ENCODE results near the gene TBXA2R.
"Not testable (repeated sequence)": the region's sequence is repeated elsewhere in the genome, so short reads cannot be mapped to it uniquely, and the experiment has no call there.

Gene TBXA2R

DNA sequence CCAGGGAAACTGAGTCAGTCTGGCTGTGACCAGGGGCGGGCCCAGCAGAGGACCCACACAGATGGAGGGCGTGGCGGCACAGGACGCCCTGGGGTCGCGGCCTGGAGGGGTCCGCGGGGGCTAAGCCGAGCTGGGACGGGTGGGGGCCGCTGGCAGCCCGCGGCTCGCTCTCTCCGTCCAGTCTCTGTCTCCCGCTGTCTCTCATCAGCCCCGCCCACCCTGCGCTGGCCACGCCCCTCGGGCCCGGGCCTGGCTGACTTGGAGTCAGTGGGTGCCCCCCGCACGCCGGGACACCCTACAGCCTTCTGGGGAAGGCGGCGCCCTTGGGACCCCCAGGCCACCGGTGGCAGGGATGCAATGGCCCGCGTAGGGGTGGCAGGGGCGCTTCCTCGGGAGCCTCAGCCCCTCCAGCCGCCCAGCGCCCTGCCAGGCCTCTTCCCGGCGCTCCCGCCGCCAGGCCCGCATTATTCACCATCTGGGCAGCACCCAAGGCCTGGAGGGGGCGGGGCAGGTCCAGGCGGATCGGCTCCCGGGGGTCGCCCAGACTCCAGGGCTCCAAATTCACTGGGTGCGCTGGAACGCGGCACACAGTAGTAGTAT, at the start of gene TBXA2R:
TBXA2R (minus strand) TSS at position 186 of the 600 bp plus-strand sequence. CDS start 6,241 bp downstream, outside the sequence.
- no peak for DNase-seq

DNA sequence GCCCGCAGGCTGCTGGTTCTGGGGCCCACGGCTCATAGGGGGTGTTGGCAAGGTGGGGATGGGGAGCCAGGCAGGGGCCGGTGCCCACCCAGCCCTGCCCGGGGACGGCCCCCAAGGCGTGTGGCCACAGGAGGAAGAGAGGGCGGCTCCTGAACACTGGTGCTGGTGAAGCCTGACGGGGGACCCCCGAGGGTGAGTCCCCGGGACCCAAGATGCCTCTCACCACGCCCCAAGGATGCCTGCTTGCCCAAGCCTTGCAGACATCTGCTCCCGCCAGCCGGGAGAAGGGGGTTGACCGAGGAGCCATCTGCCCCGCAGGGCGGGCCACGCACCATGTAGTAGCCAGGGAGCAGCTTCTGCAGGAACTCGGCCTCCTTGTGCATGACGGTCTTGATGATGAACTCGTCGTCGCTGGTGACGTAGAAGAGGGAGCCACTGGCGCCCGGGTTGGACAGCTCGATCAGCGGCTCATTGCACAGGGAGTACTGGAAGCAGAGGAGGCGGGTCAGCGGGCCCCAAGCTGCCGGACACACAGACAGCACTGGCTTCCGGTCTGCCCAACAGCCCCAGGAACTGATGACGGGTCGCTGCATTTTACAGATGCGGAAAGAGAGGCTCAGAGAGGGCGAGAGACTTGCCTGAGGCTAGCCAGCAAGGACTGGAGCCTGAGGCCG, 49.5 kb upstream of the TBXA2R start:
- no peak for DNase-seq

DNA sequence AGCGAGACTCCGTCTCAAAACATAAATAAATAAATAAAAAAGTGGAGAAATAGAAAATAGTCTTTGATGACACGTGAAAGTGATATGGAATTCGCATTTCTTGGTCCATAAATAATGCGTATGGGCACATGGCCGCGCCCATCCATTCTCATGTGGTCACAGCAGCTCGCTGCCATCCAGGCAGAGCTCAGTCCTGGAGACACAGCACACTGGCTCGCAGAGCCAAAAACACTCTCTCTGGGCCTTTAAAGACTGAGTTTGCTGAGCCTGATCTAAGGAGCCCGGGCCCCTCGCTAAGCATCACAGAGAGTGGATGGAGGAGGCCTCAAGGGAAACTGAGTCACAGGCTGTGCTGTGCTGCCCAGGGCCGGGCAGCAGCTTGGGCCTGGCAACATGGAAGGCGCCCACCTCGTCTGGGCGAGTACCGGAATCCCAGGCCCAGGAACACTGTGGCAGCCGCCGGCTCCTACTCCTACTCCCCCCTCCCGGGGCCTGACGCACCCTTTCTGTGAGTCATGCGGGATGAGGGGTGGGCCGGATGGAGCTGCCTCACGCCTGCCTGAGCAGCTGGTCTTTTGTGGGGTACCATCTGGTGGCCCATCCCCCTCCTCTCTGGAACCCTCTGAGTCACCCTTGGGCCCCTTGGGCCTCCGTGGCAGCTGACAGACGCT, 48.9 kb upstream of the TBXA2R start:
- DNase-seq = no peak

DNA sequence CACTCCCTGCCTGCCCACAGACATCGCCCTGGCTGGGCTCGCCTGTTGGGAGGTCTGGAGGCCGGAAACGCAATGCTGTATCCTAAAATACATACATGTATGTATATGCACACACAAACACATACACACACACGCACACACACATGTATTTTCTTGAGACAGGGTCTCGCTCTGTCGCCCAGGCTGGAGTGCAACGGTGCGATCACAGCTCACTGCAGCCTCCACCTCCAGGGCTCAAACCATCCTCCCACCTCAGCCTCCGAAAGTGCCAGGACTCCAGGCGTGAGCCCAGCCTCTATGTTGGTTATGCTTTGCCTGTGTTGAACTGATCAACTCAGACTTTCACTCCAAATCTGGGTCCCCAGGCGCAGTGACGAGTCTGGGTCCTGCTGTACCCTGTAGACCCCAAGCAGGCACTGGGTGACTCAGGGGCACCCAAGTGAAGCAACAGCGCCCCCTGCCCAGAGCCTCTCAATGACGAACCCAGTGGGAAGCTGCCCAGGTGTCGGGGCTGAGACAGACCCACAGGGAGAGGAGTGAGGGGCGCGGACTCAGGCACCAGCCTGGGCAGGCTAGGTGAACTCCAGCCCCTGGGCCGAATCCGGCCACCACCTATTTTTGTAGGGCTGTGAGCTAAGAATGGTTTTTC, 47.3 kb upstream of the TBXA2R start:
- no peak for DNase-seq

DNA sequence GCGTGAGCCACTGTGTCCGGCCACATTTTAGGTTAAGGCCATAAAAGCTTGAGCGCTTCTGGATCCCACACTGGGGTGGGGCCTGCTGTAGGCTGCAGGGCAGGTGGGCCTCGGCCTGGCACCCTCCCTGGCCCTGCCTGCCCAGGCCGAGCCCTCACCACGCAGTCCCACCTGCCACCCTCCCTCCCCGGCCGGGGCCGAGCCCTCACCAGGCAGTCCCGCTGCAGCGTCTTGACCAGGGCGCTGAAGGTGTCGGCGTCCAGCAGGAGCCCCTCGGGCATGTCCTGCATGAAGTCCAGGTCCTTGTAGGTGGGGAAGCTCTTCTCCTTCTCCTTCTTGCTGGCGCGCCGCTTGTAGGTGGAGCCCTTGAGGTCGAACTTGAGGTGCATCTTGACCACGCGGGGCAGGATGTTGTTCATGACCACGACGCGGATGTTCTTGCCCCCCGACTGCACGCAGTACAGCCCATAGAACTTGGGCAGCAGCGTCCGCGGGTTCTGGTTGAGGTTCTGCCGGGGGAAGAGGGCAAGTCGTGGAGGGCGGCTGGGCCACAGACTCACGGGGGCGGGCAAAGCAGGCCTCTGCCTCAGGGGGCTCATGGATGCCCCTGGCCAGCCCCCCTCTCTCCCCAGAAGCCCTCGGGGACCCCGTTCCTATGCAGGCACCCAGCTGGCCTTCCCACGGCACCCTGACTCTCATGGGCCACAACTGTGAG, 46.6 kb upstream of the TBXA2R start:
- no peak for DNase-seq

DNA sequence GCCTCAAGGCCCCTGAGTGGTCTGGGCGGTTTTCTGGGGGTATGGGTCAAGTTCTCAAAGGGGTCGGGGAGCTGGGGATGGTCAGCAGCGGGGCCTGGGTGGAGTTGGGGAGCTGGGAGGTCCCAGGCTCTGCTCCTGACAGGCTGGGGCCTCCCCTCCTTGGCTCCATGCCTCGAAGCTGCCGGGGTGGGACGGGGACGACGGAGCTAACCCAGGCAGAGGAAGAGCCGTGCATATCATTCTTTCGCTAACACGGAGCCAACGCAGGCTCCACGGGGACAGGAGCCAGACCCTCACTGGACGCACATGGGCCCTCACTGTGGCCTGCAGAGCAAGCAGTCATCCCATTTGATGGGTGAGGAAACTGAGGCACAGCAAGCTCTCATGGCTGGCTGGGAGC, 45.7 kb upstream of the TBXA2R start:
- no peak for DNase-seq

DNA sequence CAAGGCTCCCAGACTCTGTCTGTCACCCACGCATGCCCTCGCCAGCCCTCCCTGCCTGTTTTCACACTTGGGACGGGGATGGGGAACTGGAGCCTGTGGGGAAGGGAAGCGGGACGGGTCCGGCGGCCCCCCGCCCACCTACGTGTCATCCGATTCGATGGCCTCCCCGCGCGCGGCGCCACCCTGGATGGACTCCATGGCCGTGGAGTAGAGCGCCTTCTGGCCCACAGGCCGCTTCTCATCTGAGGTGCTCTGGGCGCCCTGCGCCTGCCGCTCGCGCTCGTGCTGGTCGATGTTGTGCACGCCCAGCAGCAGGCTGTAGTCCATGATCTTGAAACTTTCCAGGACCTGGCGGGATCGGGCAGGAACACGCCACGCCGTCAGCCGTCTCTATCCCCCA, 45.0 kb upstream of the TBXA2R start:
- no peak for DNase-seq

DNA sequence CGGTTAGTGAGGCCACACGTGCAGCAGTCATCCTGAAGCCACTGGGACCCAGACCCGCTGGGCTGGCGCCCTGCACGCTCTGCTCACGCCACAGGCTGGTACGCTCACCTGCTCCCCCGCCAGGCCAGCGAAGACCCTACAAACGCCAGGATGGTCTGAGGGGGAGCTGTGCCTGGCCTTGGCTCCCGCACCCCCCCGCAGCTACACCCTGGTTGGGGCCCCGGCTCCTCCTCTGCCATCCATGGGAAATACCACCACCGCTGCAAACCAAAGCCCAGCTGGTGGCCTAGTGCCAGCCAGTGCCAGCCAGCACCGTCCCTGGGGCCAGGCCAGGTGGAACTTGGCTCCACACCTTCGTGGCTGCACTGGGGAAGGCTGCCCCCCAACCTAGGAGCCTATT, 43.2 kb upstream of the TBXA2R start:
- no peak for DNase-seq

DNA sequence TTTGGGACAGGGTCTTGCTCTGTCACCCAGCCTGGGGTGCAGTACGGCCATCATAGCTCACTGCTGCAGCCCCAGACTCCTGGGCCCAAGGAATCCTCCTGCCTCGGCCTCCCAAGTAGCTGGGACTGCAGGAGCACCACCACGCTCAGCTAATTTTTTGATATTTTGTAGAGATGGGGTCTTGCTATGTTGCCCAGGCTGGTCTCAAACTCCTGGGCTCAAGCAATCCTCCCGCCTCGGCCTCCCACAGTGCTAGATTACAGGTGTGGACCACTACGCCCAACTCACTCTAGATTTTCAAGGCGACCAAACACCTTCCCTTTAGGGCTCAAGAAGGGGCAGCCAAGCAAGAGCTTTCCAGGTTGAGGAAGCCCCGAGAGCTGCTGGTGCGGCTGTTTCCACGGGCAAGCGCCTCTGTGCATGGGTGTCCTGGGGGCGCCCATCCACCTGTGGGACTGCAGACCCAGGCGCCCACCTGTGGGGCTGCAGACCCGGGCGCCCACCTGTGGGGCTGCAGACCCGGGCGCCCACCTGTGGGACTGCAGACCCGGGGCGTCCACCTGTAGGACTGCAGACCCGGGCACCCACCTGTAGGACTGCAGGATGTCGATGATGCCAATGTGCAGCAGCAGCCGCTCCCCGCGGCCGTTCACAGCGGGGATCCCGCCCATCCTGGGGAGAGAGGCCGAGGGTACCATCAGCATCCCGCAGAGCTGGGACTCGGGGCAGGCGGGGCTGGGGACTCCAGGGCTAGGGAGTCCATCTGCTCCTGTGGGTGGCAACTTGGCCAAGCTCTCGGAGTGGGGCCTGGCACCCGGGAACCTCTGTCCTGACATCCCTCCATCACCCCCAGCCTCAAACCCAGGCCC, 41.6 kb upstream of the TBXA2R start:
- no peak for DNase-seq

DNA sequence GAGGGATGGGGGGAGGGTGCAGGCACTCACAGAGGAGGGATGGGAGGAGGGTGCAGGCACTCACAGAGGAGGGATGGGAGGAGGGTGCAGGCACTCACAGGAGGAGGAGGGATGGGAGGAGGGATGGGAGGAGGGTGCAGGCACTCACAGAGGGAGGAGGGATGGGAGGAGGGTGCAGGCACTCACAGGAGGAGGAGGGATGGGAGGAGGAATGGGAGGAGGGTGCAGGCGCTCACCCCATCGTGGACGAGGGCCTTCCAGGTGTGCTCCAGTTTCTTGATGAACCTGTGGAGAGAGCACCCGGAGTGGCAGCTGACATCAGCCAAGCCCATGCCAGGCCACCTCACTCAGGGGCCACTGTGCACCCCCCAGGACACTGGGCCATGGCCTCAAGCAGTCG, 40.4 kb upstream of the TBXA2R start:
- not testable (repeated sequence) for DNase-seq

DNA sequence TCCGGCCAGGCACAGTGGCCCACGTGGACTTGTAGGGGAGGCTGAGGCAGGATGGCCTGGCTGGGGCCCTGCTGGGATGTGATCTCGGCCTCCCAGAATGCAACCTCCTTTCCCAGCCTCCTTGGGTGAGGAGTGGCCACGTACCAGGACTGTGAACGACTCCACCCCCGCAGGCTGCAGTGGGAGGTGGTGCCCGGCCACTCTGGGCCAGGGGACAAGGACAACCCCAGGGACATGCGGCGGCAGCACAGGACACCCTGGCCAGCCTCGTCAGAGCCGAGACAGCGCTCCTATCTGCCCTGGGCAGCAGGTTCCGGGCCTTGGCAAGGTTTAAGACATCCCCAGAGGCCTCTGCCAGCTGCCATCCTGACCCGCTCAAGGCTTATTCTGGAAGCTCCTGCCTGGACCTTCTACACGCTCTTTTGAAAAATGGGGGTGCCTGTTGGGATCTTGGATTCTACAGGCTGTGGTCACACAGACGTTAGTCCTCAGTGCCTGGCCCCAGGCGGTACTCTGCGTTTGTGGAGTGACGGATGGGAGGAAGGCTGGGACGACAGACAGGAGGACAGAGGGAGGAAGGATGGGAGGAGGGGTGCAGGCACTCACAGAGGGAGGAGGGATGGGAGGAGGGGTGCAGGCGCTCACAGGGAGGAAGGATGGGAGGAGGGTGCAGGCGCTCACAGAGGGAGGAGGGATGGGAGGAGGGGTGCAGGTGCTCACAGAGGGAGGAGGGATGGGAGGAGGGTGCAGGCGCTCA, 39.8 kb upstream of the TBXA2R start:
- DNase-seq = no peak

DNA sequence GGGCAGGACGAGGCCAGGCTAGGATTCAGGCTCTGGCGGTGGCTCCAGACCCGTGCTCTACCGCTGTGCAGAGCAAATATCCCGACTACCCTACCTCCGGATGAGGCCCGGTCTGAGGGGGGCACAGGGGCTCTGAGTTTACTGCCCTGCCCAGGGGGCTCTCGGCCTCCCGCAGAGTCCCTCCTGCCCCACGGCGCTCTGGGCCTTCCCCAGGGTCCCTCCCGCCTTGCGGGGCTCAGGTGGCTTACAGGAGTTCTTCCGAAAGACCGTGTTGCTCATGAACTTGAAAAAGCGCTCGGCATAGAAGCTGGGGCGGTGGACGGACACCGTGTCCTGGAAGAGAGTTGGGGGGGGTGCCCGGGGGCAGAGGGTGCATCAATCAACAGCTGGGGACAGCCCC, 39.1 kb upstream of the TBXA2R start:
- no peak for DNase-seq

DNA sequence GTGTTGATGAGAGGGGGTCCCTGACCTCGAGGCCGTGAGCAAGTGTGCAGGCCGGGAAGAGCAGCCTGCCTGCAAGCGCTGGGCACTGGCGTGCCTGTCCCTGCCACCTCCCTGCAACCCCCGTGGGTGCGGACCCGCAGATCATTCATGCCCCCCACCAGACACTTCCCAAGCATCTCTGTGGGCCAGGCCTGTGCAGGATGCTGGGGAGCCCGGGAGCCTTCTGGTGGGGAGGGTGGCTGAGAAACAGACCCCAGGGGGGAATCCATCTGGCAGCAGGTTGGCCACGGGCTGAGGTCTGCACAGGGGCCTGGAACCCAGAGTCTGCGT, 38.4 kb upstream of the TBXA2R start:
- no peak for DNase-seq

DNA sequence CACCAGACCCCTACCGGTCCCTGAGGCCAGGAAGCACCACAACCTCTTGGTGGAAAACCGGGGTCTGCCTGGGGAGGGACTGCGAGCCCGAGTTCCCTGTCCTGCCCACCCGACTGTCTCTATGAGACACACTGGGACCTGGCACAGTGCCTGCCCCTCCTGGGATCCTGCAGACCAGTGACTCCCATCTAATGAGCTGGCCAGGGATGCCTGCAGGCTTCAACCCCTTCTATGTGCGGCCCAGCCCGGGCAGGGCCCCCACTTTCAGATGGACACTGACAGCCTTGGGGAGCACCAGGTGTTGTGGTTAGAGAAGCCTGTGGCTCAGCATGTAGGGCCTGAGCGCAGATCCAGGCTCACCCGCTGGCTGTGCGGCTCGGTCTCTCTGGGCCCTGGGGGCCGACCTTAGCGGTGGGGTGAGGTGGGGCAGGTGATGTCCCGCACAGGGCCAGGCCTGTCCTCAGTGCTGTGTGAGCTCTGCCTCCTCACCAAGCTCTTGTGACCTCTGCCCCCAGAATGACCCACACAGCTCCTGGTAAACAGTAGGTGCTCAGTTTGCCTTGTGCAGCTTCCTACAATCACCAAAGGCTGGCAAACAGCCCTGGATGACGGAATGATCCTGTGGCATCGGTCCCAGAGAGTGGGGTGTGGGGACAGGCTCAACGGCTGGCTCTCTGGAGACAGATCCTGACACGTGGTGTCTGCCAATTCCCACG, 37.8 kb upstream of the TBXA2R start:
- no peak for DNase-seq

DNA sequence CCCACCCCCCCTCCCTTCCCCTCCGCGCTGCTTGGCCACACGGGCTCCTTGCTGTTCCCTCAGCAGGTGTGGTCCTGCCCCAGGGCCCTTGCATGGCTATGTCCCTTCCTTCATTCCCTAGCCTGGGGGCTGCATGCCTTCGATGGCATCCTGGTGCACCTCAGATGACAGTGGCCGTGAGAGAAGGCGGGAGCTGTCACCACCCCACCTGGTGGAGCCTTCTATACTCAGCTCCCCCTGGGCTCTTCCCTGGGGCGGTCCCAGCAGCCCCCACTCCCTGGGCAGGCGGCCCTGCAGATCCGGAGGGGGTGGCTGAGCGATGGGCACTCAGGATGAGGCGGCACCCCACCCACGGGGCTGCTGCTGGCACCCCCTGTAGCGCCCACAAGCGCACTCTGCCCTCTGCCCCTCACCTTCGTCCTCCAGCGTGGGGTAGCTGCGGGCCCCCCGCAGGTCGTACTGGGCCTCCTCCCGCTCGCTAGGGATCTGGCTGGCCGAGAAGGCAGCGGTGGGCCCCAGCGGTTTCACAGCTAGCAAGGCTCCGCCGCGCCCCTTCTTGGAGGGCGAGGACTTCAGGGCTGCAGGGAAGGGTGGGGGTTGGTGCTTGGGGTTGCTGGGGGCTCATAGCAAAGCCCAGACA, 37.1 kb upstream of the TBXA2R start:
- no peak for DNase-seq

DNA sequence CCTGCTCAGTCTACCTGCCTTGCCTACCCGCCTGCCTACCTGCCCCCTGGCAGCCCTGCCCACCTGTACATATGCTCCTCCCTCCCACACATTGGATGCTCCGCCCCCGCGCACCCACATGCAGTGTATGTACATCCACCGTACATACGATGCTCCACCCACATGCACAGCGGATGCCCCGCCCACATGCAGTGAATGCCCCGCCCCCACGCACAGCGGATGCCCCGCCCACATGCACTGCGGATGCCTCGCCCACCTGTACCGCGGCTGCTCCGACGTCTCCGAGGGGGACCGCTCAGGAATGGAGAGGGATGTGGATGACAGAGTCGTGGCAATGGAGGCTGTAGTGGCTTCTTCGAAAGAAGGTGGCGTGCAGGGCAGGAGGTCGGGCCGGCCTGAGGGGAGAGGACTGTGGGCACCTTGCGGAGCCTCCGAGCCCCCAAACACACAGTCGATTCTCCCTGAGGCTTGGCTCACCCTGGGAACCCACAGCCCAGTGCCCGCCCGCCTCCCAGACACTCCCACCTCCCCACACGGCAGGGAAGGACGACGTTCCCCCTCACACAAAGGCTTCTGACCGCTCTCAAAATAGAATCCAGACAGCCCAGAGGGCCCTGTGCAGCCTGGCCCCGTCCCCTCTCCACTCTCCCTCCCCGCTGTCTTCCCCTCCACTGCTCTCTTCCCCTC, 36.5 kb upstream of the TBXA2R start:
- DNase-seq = no peak

DNA sequence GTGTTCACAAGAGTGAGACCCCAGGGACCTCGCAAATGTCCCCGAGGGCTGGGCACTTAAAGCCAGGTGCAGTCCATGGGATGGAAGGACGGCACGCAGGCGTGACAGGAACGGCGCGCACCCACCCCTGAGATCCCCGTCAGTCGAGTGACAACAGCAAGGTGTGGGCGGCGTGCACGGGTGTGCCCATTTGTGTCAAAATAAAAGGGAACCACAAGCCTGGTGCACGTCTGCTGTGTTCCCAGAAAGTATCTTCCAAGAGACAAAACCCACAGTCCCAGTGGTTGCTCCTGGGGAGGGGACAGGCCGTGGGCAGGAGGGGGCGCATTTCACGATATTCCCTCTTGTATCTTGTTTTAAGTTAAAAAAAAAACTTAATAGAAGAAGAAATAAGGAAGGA, 35.6 kb upstream of the TBXA2R start:
- DNase-seq = no peak

DNA sequence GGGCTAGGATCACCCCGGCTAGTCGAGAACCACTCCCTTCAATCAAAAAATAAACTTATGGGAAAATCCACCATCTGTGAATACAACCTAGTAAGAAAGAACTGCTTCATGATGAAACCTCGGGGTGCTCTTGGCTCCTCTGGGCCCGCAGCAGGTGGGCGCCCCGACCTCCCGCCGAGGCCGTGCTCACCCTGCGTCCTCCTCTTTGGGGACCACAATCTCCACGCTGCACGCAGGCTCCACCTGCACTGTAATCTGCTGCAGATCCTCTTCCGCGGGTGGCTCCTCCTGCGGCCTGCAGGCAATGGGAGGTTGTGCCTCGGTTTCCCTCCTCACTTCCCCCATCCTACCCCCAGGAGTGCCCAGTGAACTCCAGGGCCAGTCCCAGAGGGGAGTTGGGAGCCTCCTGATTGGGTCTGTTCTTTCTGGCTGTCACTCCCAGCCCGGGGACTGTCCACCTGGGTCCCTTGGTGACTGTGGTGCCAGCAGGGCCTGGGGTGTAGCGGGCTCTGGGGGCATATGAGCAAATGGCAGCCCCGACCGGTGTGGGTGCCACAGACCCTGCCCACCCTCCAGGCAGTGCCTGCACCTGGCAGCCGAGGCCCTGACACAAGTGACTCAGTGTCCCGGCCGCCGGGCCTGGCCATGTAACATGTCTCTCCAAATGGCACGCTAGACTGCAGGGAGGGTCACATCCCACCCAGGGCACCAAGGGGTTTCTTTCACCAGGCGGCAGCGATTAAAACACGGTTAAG, 35.0 kb upstream of the TBXA2R start:
- no peak for DNase-seq

DNA sequence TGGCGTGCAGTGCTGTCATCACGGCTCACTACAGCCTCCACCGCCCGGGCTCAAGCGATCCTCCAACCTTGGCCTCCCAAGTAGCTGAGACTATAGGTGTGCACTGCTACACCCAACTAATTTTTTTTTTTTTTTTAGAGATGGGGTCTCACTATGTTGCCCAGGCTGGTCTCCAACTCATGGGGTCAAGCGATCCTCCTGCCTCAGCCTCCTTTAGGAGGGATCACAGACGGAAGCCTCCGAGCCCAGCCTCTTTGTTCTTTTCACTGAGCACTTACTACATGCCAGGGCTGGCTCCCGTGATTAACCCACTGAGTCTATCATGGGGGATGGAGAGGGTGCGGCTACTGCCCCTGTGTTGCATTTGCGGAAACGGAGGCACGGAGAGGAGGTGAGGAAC, 32.8 kb upstream of the TBXA2R start:
- no peak for DNase-seq
